A673 (cell line): ENCODE measurements around the gene PDE4B. TPM values are rescaled to one million over a fixed set of nuclear protein-coding genes. Genes with fewer than 3 reads are reported as not detected.

Experiments used
- BruUV-seq: library from RNA; stranded (reverse); fragments of 400-500 nt; replicated peaks from 2 replicates; lab custom pipeline; 2021; lab: Mats Ljungman, UMichigan
- CTCF ChIA-PET: fragments of 300-600 bp; sonication (Branson Sonifier 250); formaldehyde crosslinking; loops from one replicate; lab custom pipeline; 2022; ENCODE audit warnings: antibody characterized with exemption; lab: Charles Lee
- POLR2A ChIA-PET: fragments of 300-600 bp; sonication (Branson Sonifier 250); formaldehyde crosslinking; loops from one replicate; lab custom pipeline; 2022; ENCODE audit warnings: antibody characterized with exemption; ENCODE audit not compliant: low non-redundant PET; lab: Charles Lee
- DNase-seq: peaks from one replicate; pipeline ENCODE4 v3.0.0-alpha.2; 2015; ENCODE audit warnings: low spot score
- H3K27ac ChIP-seq: fragments of 200-600 bp; sonication (generic); 2 replicates; pipeline ENCODE4 v1.5.1; 2016; ENCODE audit warnings: mixed run types, low read depth, mild to moderate bottlenecking, mixed read lengths, antibody characterized with exemption, low read length; ENCODE audit not compliant: poor library complexity, severe bottlenecking
- H3K27me3 ChIP-seq: fragments of 200-600 bp; sonication (generic); replicated peaks from 2 replicates; pipeline ENCODE4 v1.6.1; 2017; ENCODE audit warnings: mixed run types, low read depth, mild to moderate bottlenecking, mixed read lengths, antibody characterized with exemption, low read length; ENCODE audit not compliant: insufficient read depth, poor library complexity
- H3K36me3 ChIP-seq: fragments of 200-600 bp; sonication (generic); 2 replicates; pipeline ENCODE4 v1.6.1; 2016; ENCODE audit warnings: mixed run types, mild to moderate bottlenecking, mixed read lengths, antibody characterized with exemption, low read length; ENCODE audit not compliant: insufficient read depth, poor library complexity, severe bottlenecking
- H3K4me1 ChIP-seq: fragments of 200-600 bp; sonication (generic); 2 replicates; pipeline ENCODE4 v1.6.1; 2017; ENCODE audit warnings: mixed run types, mild to moderate bottlenecking, mixed read lengths, antibody characterized with exemption, low read length; ENCODE audit not compliant: insufficient read depth, poor library complexity, severe bottlenecking
- H3K4me3 ChIP-seq: fragments of 200-600 bp; sonication (generic); 2 replicates; pipeline ENCODE4 v1.5.1; 2016; ENCODE audit warnings: low read depth, mixed run types, mild to moderate bottlenecking, mixed read lengths, low read length; ENCODE audit not compliant: poor library complexity, severe bottlenecking
- H3K9me3 ChIP-seq: fragments of 200-600 bp; sonication (generic); 2 replicates; pipeline ENCODE4 v1.6.1; 2016; ENCODE audit warnings: mixed run types, low read depth, mild to moderate bottlenecking, mixed read lengths, antibody characterized with exemption, low read length; ENCODE audit not compliant: poor library complexity, severe bottlenecking
- EZH2 ChIP-seq: fragments of 200-600 bp; sonication (generic); IDR thresholded peaks from 2 replicates; pipeline ENCODE4 v1.6.1; 2017; ENCODE audit warnings: borderline replicate concordance, low read depth, mild to moderate bottlenecking, mixed read lengths, antibody characterized with exemption, low read length; ENCODE audit not compliant: poor library complexity, severe bottlenecking
- intact Hi-C: fragments of 100-400 bp; cut with micrococcal nuclease; formaldehyde crosslinking; loops from one replicate; pipeline ENCODE4 v1.10.0; 2022; ENCODE audit not compliant: unreplicated experiment
- total RNA-seq: library from RNA; stranded (reverse); gene quantifications from 2 replicates; pipeline ENCODE4 v1.2.3, GENCODE V29; 2021
- TF ChIP-seq, protein P1 (sequence below): fragments of 300-800, 200-600 bp; sonication (generic); conservative IDR thresholded peaks from 2 replicates; pipeline ENCODE4 v1.5.1; 2017; ENCODE audit warnings: low read depth, mild to moderate bottlenecking, antibody characterized with exemption, low read length, moderate library complexity, mixed read lengths

Gene PDE4B
- total RNA-seq, 1 experiment from 2014 or later: 20.0 TPM

DNA sequence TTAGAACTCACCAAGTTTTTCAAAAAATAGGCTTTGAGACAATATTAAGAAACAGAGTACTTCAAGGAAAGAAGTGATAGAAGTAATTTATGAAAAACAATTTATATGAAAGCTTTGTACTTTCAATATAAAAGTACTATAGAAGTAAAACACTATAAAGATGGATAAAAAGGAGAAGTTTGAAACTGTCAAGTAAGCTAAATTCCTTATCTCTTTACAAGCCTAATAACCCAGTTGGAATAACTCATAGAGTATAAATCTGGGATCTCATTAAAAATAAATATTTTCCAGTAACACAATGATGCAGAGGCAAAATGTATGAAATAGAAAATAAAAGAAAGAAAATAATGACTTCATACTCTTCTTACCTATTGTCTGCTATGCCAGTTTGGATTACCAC lies 232.5 kb downstream of the PDE4B start:
- no TSS peak for BruUV-seq
- TF ChIP-seq EZH2: no peak
- TF ChIP-seq, protein P1, sequence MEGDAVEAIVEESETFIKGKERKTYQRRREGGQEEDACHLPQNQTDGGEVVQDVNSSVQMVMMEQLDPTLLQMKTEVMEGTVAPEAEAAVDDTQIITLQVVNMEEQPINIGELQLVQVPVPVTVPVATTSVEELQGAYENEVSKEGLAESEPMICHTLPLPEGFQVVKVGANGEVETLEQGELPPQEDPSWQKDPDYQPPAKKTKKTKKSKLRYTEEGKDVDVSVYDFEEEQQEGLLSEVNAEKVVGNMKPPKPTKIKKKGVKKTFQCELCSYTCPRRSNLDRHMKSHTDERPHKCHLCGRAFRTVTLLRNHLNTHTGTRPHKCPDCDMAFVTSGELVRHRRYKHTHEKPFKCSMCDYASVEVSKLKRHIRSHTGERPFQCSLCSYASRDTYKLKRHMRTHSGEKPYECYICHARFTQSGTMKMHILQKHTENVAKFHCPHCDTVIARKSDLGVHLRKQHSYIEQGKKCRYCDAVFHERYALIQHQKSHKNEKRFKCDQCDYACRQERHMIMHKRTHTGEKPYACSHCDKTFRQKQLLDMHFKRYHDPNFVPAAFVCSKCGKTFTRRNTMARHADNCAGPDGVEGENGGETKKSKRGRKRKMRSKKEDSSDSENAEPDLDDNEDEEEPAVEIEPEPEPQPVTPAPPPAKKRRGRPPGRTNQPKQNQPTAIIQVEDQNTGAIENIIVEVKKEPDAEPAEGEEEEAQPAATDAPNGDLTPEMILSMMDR: no peak
- Histone ChIP-seq H3K27me3 (no peaks in the 10 kb centered on the region), H3K36me3 (no peaks in the 10 kb centered on the region), H3K4me1 (no peaks in the 10 kb centered on the region), H3K9me3 (no peaks in the 10 kb centered on the region), H3K27ac (no peak overlapping the region), H3K4me3 (no peak overlapping the region)
- POLR2A ChIA-PET: no interaction called here
- no peak for DNase-seq
- CTCF ChIA-PET: no interaction called here
- intact Hi-C loops: no loop called here

DNA sequence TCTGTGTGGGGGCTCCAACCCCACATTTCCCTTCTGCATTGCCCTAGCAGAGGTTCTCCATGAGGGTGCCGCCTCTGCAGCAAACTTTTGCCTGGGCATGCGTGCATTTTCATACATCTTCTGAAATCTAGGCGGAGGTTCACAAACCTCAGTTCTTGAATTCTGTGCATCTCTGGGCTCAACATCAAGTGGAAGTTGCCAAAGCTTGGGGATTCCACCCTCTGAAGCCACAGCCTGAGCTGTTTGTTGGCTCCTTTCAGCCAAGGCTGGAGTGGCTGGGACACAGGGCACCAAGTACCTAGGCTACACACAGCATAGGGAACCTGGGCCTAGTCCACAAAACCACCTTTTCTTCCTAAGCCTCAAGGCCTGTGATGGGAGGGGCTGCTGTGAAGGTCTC lies 235.3 kb downstream of the PDE4B start:
- TF ChIP-seq, protein P1: no peak
- TF ChIP-seq EZH2: no peak
- Histone ChIP-seq H3K36me3 (no peaks in the 10 kb centered on the region), H3K4me3 (no peak overlapping the region), H3K4me1 (no peaks in the 10 kb centered on the region), H3K9me3 (no peaks in the 10 kb centered on the region), H3K27me3 (no peaks in the 10 kb centered on the region), H3K27ac (no peak overlapping the region)
- ChIA-PET POLR2A (no interaction called here), CTCF (no interaction called here)
- no TSS peak for BruUV-seq
- no peak for DNase-seq
- intact Hi-C loops: no loop called here

DNA sequence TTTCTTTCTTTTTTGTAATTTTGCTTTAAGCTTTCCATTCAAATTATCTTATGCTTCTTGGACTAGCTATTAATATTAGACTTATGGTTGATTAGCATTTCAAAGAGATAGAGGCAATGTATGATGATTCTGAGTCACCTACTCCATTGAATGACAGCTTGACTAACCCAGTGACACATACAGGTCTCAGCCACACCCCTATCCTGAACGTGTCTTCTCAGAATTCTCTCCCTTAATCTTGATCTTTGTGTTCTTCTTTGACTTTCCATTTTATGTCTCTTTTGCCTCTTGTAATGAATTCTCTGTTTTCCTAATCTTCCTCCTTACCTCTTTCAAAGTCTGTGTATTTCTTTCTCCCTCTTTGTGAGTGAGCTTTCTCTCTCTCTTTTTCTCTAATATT lies 241.1 kb downstream of the PDE4B start:
- intact Hi-C loops: no loop called here
- Histone ChIP-seq H3K4me1 (no peaks in the 10 kb centered on the region), H3K9me3 (no peaks in the 10 kb centered on the region), H3K4me3 (no peak overlapping the region), H3K27me3 (no peaks in the 10 kb centered on the region), H3K36me3 (no peaks in the 10 kb centered on the region), H3K27ac (no peak overlapping the region)
- POLR2A ChIA-PET: no interaction called here
- no peak for DNase-seq
- no TSS peak for BruUV-seq
- TF ChIP-seq, protein P1: no peak
- no peak for TF ChIP-seq EZH2
- CTCF ChIA-PET: no interaction called here
